LNCaP clone FGC (cell line): ENCODE measurements around the gene TMEM185A.
"Not testable (repeated sequence)": the region's sequence is repeated elsewhere in the genome, so short reads cannot be mapped to it uniquely, and the experiment has no call there.

ENCODE experiments used
- DNase-seq: peaks from one replicate; pipeline ENCODE4 v3.0.0-alpha.2; 2011; ENCODE audit warnings: low read depth
- H3K4me3 ChIP-seq: 2 replicates; pipeline ENCODE4 v1.5.1; 2011; ENCODE audit warnings: mild to moderate bottlenecking, low read depth, low read length, control low read depth
- CTCF ChIP-seq: IDR thresholded peaks from 2 replicates; pipeline ENCODE4 v1.5.1; 2012; ENCODE audit warnings: mild to moderate bottlenecking; ENCODE audit not compliant: control insufficient read depth, insufficient read depth; ENCODE audit errors: extremely low read depth

Gene TMEM185A

DNA sequence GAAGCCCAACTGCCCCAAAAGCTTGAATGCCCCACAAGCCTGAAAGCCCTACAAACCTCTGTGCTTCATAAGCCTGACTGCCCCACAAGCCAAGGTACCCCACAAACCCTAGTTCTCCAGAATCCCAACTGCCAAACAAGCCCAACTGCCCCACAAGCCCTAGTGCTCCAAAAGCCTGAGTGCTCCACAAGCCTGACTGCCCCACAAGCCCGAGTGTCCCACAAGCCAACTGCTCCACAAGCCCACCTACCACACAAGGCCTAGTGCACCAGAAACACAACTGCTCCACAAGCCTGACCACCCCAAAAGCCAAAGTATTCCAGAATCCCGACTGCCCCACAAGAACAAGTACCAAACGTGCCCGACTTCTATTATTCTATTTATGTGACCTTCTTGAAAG is 68.2 kb downstream of the TMEM185A start:
- DNase-seq, result no peak
- no peak overlapping the region for H3K4me3 ChIP-seq
- no peak for TF ChIP-seq CTCF

- DNase-seq, H3K4me3 ChIP-seq: not testable (repeated sequence)
Observed at GRCh38 chrX:149555251-149555650, 76.3 kb downstream of the TMEM185A start.

DNA sequence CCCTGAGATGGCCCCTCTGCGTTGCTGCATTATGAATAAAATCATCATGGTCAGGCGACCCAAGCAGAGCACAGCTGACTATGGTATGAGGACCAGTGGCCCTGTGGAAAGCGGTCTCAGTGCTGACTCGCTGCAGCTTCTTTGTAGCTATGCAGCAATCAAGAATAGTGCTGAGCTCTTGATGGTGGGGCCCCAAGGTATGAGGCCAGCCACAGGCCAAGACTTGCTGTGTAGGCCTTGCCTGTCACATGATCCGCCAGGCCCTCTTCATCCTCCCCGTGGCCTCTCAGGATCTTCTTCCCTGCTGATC is 79.7 kb downstream of the TMEM185A start:
- not testable (repeated sequence) for DNase-seq, H3K4me3 ChIP-seq

DNA sequence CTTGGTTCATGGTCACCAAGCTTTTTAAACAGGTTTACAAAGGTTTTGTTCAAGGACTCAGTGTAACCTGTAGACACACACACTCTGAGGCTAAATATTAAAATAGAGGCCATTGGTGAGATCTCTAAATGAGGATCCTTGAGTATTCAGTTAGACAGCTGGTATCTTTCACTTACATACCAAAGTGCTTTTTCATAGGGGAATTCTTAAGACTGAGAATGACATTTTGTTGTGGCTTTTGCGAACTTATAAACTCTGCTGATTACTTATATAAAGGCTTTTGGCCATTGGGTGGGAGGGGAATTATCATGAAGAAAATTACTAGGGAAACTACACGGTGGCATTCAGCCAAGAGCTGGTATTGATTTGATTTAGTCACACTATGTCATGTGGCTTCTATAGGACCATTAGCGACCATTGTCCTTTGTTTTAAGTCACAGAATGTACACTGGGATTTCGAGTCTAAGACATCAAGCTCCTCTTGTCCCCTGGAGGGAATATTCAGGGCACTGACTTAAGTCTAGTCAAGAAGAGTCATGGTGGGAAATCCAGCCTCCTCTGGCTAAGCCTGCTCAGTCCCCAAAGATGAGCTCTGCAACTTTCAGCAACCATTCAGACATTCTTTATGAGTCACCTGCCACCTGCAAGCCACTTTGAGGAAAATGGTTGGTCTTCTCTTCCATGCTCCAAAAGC is 80.2 kb downstream of the TMEM185A start:
- not testable (repeated sequence) for DNase-seq, H3K4me3 ChIP-seq

- not testable (repeated sequence) for DNase-seq
Observed at GRCh38 chrX:149550454-149550853, 81.1 kb downstream of the TMEM185A start.

DNA sequence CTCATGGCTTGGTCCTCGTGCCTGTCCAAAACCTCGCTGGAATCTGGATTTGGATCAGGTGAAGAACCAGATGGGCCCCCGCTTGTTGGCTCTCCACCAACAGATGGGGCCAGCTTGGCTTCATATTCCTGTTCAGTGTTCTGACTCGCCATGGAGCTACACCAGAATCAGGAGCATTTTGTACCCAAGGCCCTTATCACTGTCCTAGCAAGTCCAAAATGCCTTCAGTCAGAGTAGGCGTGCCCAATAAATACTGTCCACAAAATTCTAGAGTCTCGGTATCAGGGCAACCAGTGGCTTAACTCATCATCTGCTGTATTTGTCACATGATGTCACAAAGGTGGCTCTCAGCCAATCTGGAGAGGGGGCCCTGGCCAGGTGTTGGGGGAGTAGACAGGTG is 81.9 kb downstream of the TMEM185A start, which contains the start of gene HSFX3:
TSS of gene HSFX3 (minus strand) at position 224 of the 400 bp plus-strand sequence. CDS start at position 152, 72 bp downstream.
- DNase-seq, H3K4me3 ChIP-seq: not testable (repeated sequence)

More at GRCh38 chrX:149550454-149550853, 81.1 kb downstream of the TMEM185A start:
- not testable (repeated sequence) for H3K4me3 ChIP-seq

DNA sequence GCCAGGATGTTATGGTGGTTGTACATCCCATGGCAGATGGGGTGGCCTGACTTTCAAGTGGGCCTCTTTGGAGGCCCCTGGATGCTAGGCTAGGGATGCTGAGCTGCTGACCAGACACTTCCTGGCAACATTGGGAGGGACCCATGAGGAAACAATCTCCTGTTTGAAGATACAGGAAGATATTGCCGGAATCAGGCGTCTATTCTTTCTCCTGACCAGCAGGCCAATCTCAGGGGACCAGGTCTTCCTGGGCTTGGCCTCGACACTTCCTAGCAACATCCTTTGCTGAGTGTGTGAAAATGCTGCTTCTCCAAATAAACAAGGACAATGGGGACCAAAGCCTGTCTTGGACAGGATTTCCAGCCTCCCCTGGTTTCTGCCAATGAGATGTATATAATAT is 83.8 kb downstream of the TMEM185A start:
- DNase-seq, H3K4me3 ChIP-seq: not testable (repeated sequence)

GRCh38 chrX:149546962-149547361 is 84.6 kb downstream of the TMEM185A start:
- H3K4me3 ChIP-seq, DNase-seq: not testable (repeated sequence)
